Endothelial cell of umbilical vein (primary cell): ENCODE measurements around the gene NRF1. TPM values are rescaled to one million over a fixed set of nuclear protein-coding genes. Genes with fewer than 3 reads are reported as not detected.

Experiments
- BruUV-seq: library from RNA; stranded (reverse); fragments of 400-500 nt; replicated peaks from 2 replicates; lab custom pipeline; 2021; lab: Mats Ljungman, UMichigan
- CTCF ChIA-PET: fragments of 300-600, 350-600 bp; sonication (Branson Sonifier 250); formaldehyde crosslinking; loops from one replicate; lab custom pipeline; 2021; ENCODE audit warnings: antibody characterized with exemption, inconsistent platforms; lab: Charles Lee
- POLR2A ChIA-PET: fragments of 300-600, 350-600 bp; sonication (Branson Sonifier 250); formaldehyde crosslinking; loops from one replicate; lab custom pipeline; 2021; ENCODE audit warnings: antibody characterized with exemption, inconsistent platforms; lab: Charles Lee
- DNase-seq: peaks from one replicate; pipeline ENCODE4 v3.0.0-alpha.2; 2011; ENCODE audit warnings: low read depth, low spot score
- FAIRE-seq: peaks from 2 replicates; lab custom pipeline; 2011; peaks lifted over from hg19 to GRCh38; lab: Jason Lieb, UNC
- H2AFZ ChIP-seq: 2 replicates; pipeline ENCODE4 v1.6.0; 2012; ENCODE audit warnings: low read depth, low read length, control low read depth, inconsistent platforms
- H3K27ac ChIP-seq: 2 replicates; pipeline ENCODE4 v1.5.1; 2011; ENCODE audit warnings: low read depth, mild to moderate bottlenecking, control low read depth, low read length, moderate library complexity; ENCODE audit not compliant: insufficient read depth
- H3K27me3 ChIP-seq, 2 experiments: 2 replicates each; pipeline versions ENCODE4 v1.6.0 to v1.6.1; 2011; ENCODE audit warnings: low read length in 2 of 2, mixed read lengths in 1 of 2; ENCODE audit not compliant: control insufficient read depth in 2 of 2, insufficient read depth in 2 of 2
- H3K36me3 ChIP-seq, 2 experiments: 2 replicates in 1 of 2; 3 replicates in 1 of 2; pipeline ENCODE4 v1.5.1; 2011; ENCODE audit warnings: low read length in 2 of 2, mild to moderate bottlenecking in 1 of 2, moderate library complexity in 1 of 2; ENCODE audit not compliant: control insufficient read depth in 2 of 2, insufficient read depth in 2 of 2; ENCODE audit errors: extremely low read depth in 1 of 2
- H3K4me1 ChIP-seq: 3 replicates; pipeline ENCODE4 v1.5.1; 2011; ENCODE audit warnings: mild to moderate bottlenecking, low read length; ENCODE audit not compliant: control insufficient read depth, insufficient read depth; ENCODE audit errors: extremely low read depth
- H3K4me2 ChIP-seq: 2 replicates; pipeline ENCODE4 v1.6.1; 2011; ENCODE audit warnings: low read length, control low read depth, mixed read lengths; ENCODE audit not compliant: insufficient read depth
- H3K4me3 ChIP-seq, 3 experiments: fragments of 200-600 bp in 1 of 3; sonication (generic), shearing (Covaris generic) in 1 of 3; replicated peaks in 1 of 3; 2 replicates each; pipeline ENCODE4 v1.5.1; 2011 to 2016; ENCODE audit warnings: control low read depth in 3 of 3, low read length in 3 of 3, mild to moderate bottlenecking in 2 of 3, inconsistent platforms in 1 of 3, low read depth in 1 of 3, moderate library complexity in 1 of 3; ENCODE audit not compliant: insufficient read depth in 1 of 3
- H3K79me2 ChIP-seq: 2 replicates; pipeline ENCODE4 v1.6.0; 2012; ENCODE audit warnings: low read length, inconsistent platforms; ENCODE audit not compliant: control insufficient read depth, insufficient read depth
- H3K9ac ChIP-seq: replicated peaks from 2 replicates; pipeline ENCODE3; 2011; ENCODE audit warnings: low read length, control low read depth; ENCODE audit not compliant: insufficient read depth; ENCODE audit errors: extremely low read depth
- H3K9me1 ChIP-seq: replicated peaks from 3 replicates; pipeline ENCODE4 v1.6.0; 2011; ENCODE audit warnings: mild to moderate bottlenecking, low read length; ENCODE audit not compliant: control insufficient read depth, insufficient read depth; ENCODE audit errors: extremely low read depth
- H3K9me3 ChIP-seq: replicated peaks from 2 replicates; pipeline ENCODE4 v1.5.1; 2012; ENCODE audit warnings: low read length, inconsistent platforms; ENCODE audit not compliant: control insufficient read depth, insufficient read depth
- H4K20me1 ChIP-seq: replicated peaks from 2 replicates; pipeline ENCODE3; 2011; ENCODE audit warnings: mild to moderate bottlenecking, low read length; ENCODE audit not compliant: control insufficient read depth, insufficient read depth; ENCODE audit errors: extremely low read depth
- CTCF ChIP-seq, 2 donors: IDR thresholded peaks; 1 replicate in 1 of 2; 2 replicates in 1 of 2; pipeline ENCODE4 v1.5.1; 2011; ENCODE audit warnings: low read length in 2 of 2, mild to moderate bottlenecking in 2 of 2, moderate library complexity in 2 of 2, control low read depth in 1 of 2, inconsistent platforms in 1 of 2, low read depth in 1 of 2; ENCODE audit not compliant: insufficient read depth in 1 of 2; ENCODE audit errors: extremely low read depth in 1 of 2
- EZH2 ChIP-seq: IDR thresholded peaks from 2 replicates; pipeline ENCODE4 v1.6.1; 2012; ENCODE audit warnings: borderline replicate concordance, low read depth, mild to moderate bottlenecking, moderate library complexity, low read length, inconsistent platforms; ENCODE audit not compliant: severe bottlenecking
- FOS ChIP-seq: IDR thresholded peaks from 2 replicates; pipeline ENCODE4 v1.6.1; 2011; ENCODE audit warnings: mild to moderate bottlenecking, low read length, moderate library complexity, borderline replicate concordance; ENCODE audit not compliant: insufficient read depth
- GATA2 ChIP-seq: IDR thresholded peaks from 2 replicates; pipeline ENCODE4 v1.7.0; 2011; ENCODE audit warnings: low read depth, mild to moderate bottlenecking, moderate library complexity, mixed read lengths, low read length; ENCODE audit not compliant: insufficient read length, insufficient read depth
- JUN ChIP-seq: IDR thresholded peaks from 2 replicates; pipeline ENCODE4 v1.6.1; 2011; ENCODE audit warnings: borderline replicate concordance, low read depth; ENCODE audit not compliant: insufficient read length, insufficient read depth
- MAX ChIP-seq: IDR thresholded peaks from 2 replicates; pipeline ENCODE4 v1.6.1; 2011; ENCODE audit not compliant: insufficient read depth, insufficient read length
- MYC ChIP-seq: IDR thresholded peaks from one replicate; pipeline ENCODE4 v1.6.1; 2011; ENCODE audit warnings: mild to moderate bottlenecking, low read depth, low read length
- POLR2A ChIP-seq: IDR thresholded peaks from 2 replicates; pipeline ENCODE4 v1.6.1; 2012; ENCODE audit warnings: low read depth, mild to moderate bottlenecking, control low read depth, low read length
- POLR2AphosphoS5 ChIP-seq: IDR thresholded peaks from 2 replicates; pipeline ENCODE4 v1.6.1; 2012; ENCODE audit warnings: low read depth, mild to moderate bottlenecking, control low read depth, low read length, moderate library complexity; ENCODE audit not compliant: insufficient read depth
- dilution Hi-C: fragments of 300-500 bp; cut with MboI; formaldehyde crosslinking; loops from one replicate; pipeline ENCODE4 v1.15.0; 2019; ENCODE audit warnings: low sequenced_read_pairs; ENCODE audit not compliant: extremely low pct_ligation_motif_present
- intact Hi-C: fragments of 100-400 bp; cut with micrococcal nuclease; formaldehyde crosslinking; loops from one replicate; pipeline ENCODE4 v1.10.0; 2022
- polyA plus RNA-seq, 4 experiments: library from polyadenylated mRNA; depleted of rRNA in 3 of 4; stranded (reverse) in 3 of 4; unstranded in 1 of 4; fragments of >200 nt; gene quantifications; 2 replicates each; pipeline versions ENCODE4 v1.2.1 to v1.2.3, GENCODE V29; 2011 to 2012; ENCODE audit warnings: missing spikeins in 1 of 4
- total RNA-seq: library from RNA; stranded (reverse); gene quantifications from 2 replicates; pipeline ENCODE4 v1.2.3, GENCODE V29; 2021

NRF1 gene
- total and polyA plus RNA-seq, 2 donors (not counting 3 experiments of a cell fraction or from before 2014, with no cell fraction given) = 14.6 to 20.3 TPM

GRCh38 chr7:129675521-129675920 lies 64.0 kb downstream of the NRF1 start:
- Histone ChIP-seq H3K27me3 (no peaks in the 10 kb centered on the region), H3K9me3 (peaks cover 5% of the 10 kb centered on the region), H3K4me2 (no peak overlapping the region), H3K9ac (no peak overlapping the region), H3K4me1 (no peaks in the 10 kb centered on the region), H2AFZ (no peak overlapping the region), H3K9me1 (peaks cover 1% of the 10 kb centered on the region), H3K79me2 (no peaks in the 10 kb centered on the region), H3K27ac (no peak overlapping the region), H3K4me3 (no peak overlapping the region), H4K20me1 (no peaks in the 10 kb centered on the region), H3K36me3 (peaks cover 0 to 2% of the 10 kb centered on the region in 2 experiments)
- BruUV-seq = no TSS peak
- TF ChIP-seq EZH2 (no peak), MAX (no peak), JUN (no peak), POLR2A (no peak), FOS (no peak), POLR2AphosphoS5 (no peak), CTCF (IDR thresholded peaks at IDR 0.05; ENCODE audit: extremely low read depth in 1 of 2, insufficient read depth in 1 of 2, low read depth in 1 of 2, low read length in 2 of 2) (no peak), MYC (no peak), GATA2 (no peak)
- POLR2A ChIA-PET = no interaction called here
- dilution Hi-C loops = no loop called here
- intact Hi-C loops = no loop called here
- FAIRE-seq (peak; percentile 4), DNase-seq (no peak)
- CTCF ChIA-PET = interaction anchor here (1.1 kb wide), 1 partner anchor 16 kb away, joined by 3 read pairs; no protein-coding TSS in a partner anchor
